HCT116 (cell line): ENCODE results near the gene CECR2. TPM values are rescaled to one million over a fixed set of nuclear protein-coding genes. Genes with fewer than 3 reads are reported as not detected.

ENCODE experiments used
- ATAC-seq: fragments of 200-7000 bp; cut with Tn5 transposase; 2 replicates; pipeline ENCODE4 v1.9.1; 2020; ENCODE audit warnings: mild to moderate bottlenecking, moderate library complexity
- BruUV-seq: library from RNA; stranded (reverse); fragments of 400-500 nt; replicated peaks from 2 replicates; lab custom pipeline; 2021; lab: Mats Ljungman, UMichigan
- CTCF ChIA-PET: fragments of 300-600 bp; sonication (Branson Sonifier 250); formaldehyde crosslinking; loops from one replicate; lab custom pipeline; 2021; ENCODE audit warnings: antibody characterized with exemption; lab: Charles Lee
- POLR2A ChIA-PET: fragments of 300-600, 350-600 bp; sonication (Branson Sonifier 250); formaldehyde crosslinking; loops from one replicate; lab custom pipeline; 2021; ENCODE audit warnings: antibody characterized with exemption; lab: Charles Lee
- RAD21 ChIA-PET, 2 experiments: fragments of 300-600 bp; sonication (Branson Sonifier 250); formaldehyde crosslinking; loops; one replicate each; lab custom pipeline; 2023; ENCODE audit warnings: low total read pairs in 2 of 2; ENCODE audit not compliant: uncharacterized antibody in 2 of 2, unreplicated experiment in 2 of 2, low non-redundant PET in 1 of 2; lab: Charles Lee
- DNase-seq: peaks from one replicate; pipeline ENCODE4 v3.0.0-alpha.2; 2010; ENCODE audit warnings: low read depth, low spot score
- H2AFZ ChIP-seq: fragments of 200-600 bp; shearing (Covaris generic), sonication (generic); 2 replicates; pipeline ENCODE4 v1.6.1; 2017; ENCODE audit warnings: low read depth, mixed run types, mixed read lengths, antibody characterized with exemption, low read length; ENCODE audit not compliant: poor library complexity, severe bottlenecking
- H3K27ac ChIP-seq: 2 replicates; pipeline ENCODE4 v1.5.1; 2012; ENCODE audit warnings: low read depth, low read length
- H3K27me3 ChIP-seq: fragments of 200-600 bp; sonication (generic); 2 replicates; pipeline ENCODE4 v1.6.1; 2016; ENCODE audit warnings: mixed run types, low read length, mixed read lengths; ENCODE audit not compliant: insufficient read depth
- H3K36me3 ChIP-seq, 2 experiments: fragments of 200-500 bp in 1 of 2; fragments of 200-600 bp in 1 of 2; sonication (Bioruptor generic) in 1 of 2; sonication (generic) in 1 of 2; 2 replicates each; pipeline versions ENCODE4 v1.5.1 to v1.6.1; 2014 to 2016; ENCODE audit warnings: low read length in 2 of 2, inconsistent platforms in 1 of 2, mixed read lengths in 1 of 2, mixed run types in 1 of 2; ENCODE audit not compliant: insufficient read depth in 2 of 2, control insufficient read depth in 1 of 2
- H3K4me1 ChIP-seq, 2 experiments: fragments of 200-600 bp in 1 of 2; sonication (generic) in 1 of 2; 2 replicates each; pipeline versions ENCODE4 v1.5.1 to v1.6.1; 2012 to 2017; ENCODE audit warnings: low read length in 2 of 2, inconsistent platforms in 1 of 2, mild to moderate bottlenecking in 1 of 2, mixed read lengths in 1 of 2, mixed run types in 1 of 2, moderate library complexity in 1 of 2; ENCODE audit not compliant: insufficient read depth in 2 of 2, control insufficient read depth in 1 of 2
- H3K4me2 ChIP-seq: fragments of 200-600 bp; sonication (generic); 2 replicates; pipeline ENCODE4 v1.6.1; 2017; ENCODE audit warnings: mixed run types, low read length, mixed read lengths
- H3K4me3 ChIP-seq, 2 experiments: fragments of 200-600 bp in 1 of 2; sonication (generic) in 1 of 2; replicated peaks in 1 of 2; 2 replicates each; pipeline ENCODE4 v1.5.1; 2011 to 2016; ENCODE audit warnings: low read length in 2 of 2, control low read depth in 1 of 2, low read depth in 1 of 2, mild to moderate bottlenecking in 1 of 2, mixed read lengths in 1 of 2, mixed run types in 1 of 2
- H3K79me2 ChIP-seq: fragments of 200-600 bp; sonication (generic); 2 replicates; pipeline ENCODE4 v1.6.1; 2017; ENCODE audit warnings: mild to moderate bottlenecking, mixed run types, low read length, moderate library complexity, mixed read lengths; ENCODE audit not compliant: insufficient read depth
- H3K9ac ChIP-seq: fragments of 200-600 bp; sonication (generic); 2 replicates; pipeline ENCODE4 v1.6.1; 2016; ENCODE audit warnings: low read length, mixed read lengths
- H3K9me2 ChIP-seq: fragments of 200-600 bp; sonication (generic), shearing (Covaris generic); 2 replicates; pipeline ENCODE4 v1.6.1; 2017; ENCODE audit warnings: mixed run types, mild to moderate bottlenecking, moderate library complexity; ENCODE audit not compliant: insufficient read depth
- H3K9me3 ChIP-seq, 2 experiments: fragments of 200-500 bp in 1 of 2; fragments of 200-600 bp in 1 of 2; sonication (Bioruptor generic) in 1 of 2; sonication (generic) in 1 of 2; 2 replicates each; pipeline ENCODE4 v1.6.1; 2014 to 2017; ENCODE audit warnings: low read length in 2 of 2, mixed read lengths in 2 of 2, inconsistent platforms in 1 of 2, low read depth in 1 of 2, mild to moderate bottlenecking in 1 of 2, mixed run types in 1 of 2, moderate library complexity in 1 of 2; ENCODE audit not compliant: control insufficient read depth in 1 of 2, insufficient read depth in 1 of 2
- H4K20me1 ChIP-seq: fragments of 200-600 bp; sonication (generic), shearing (Covaris generic); 2 replicates; pipeline ENCODE4 v1.6.1; 2017; ENCODE audit warnings: mixed run types, mild to moderate bottlenecking, moderate library complexity; ENCODE audit not compliant: insufficient read depth
- CEBPB ChIP-seq: IDR thresholded peaks from 2 replicates; pipeline ENCODE4 v1.6.1; 2012; ENCODE audit warnings: low read depth
- CTCF ChIP-seq, 3 experiments: fragments of 200-600 bp in 1 of 3; sonication (generic) in 1 of 3; IDR thresholded peaks in 2 of 3; conservative IDR thresholded peaks in 1 of 3; 2 replicates each; pipeline ENCODE4 v1.5.1; 2012 to 2017; ENCODE audit warnings: low read depth in 2 of 3, low read length in 2 of 3, antibody characterized with exemption in 1 of 3, borderline replicate concordance in 1 of 3, control low read depth in 1 of 3, mild to moderate bottlenecking in 1 of 3, mixed read lengths in 1 of 3, mixed run types in 1 of 3, moderate library complexity in 1 of 3; ENCODE audit not compliant: insufficient read depth in 1 of 3
- EGR1 ChIP-seq: IDR thresholded peaks from 2 replicates; pipeline ENCODE4 v1.6.1; 2012; ENCODE audit warnings: low read depth
- ELF1 ChIP-seq: IDR thresholded peaks from 2 replicates; pipeline ENCODE4 v1.6.1; 2012; ENCODE audit warnings: low read depth, borderline replicate concordance
- EZH2 ChIP-seq: fragments of 200-600 bp; sonication (generic); IDR thresholded peaks from 2 replicates; pipeline ENCODE4 v1.6.1; 2017; ENCODE audit warnings: antibody characterized with exemption, mixed run types
- FOSL1 ChIP-seq: IDR thresholded peaks from 2 replicates; pipeline ENCODE4 v1.6.1; 2012; ENCODE audit warnings: low read depth
- MAX ChIP-seq: IDR thresholded peaks from 2 replicates; pipeline ENCODE4 v1.6.1; 2012
- POLR2A ChIP-seq: IDR thresholded peaks from 2 replicates; pipeline ENCODE4 v1.7.0; 2011; ENCODE audit warnings: borderline replicate concordance; ENCODE audit not compliant: insufficient read depth, insufficient read length; ENCODE audit errors: extremely low read depth
- POLR2AphosphoS5 ChIP-seq: IDR thresholded peaks from 2 replicates; pipeline ENCODE4 v1.6.1; 2011; ENCODE audit warnings: mild to moderate bottlenecking, low read depth, low read length, moderate library complexity
- RAD21 ChIP-seq: IDR thresholded peaks from 2 replicates; pipeline ENCODE4 v1.6.1; 2012; ENCODE audit warnings: low read depth, mild to moderate bottlenecking
- REST ChIP-seq: IDR thresholded peaks from 2 replicates; pipeline ENCODE4 v1.6.1; 2012; ENCODE audit warnings: low read depth
- SIN3A ChIP-seq: IDR thresholded peaks from 2 replicates; pipeline ENCODE4 v1.6.1; 2012; ENCODE audit warnings: low read depth
- SP1 ChIP-seq: IDR thresholded peaks from 2 replicates; pipeline ENCODE4 v1.6.1; 2012; ENCODE audit warnings: low read depth
- SRF ChIP-seq: IDR thresholded peaks from 2 replicates; pipeline ENCODE4 v1.6.1; 2012; ENCODE audit warnings: low read depth
- ZFX ChIP-seq: fragments of 450-650 bp; IDR thresholded peaks from 2 replicates; pipeline ENCODE4 v1.6.1; 2017
- intact Hi-C: fragments of 100-400 bp; cut with micrococcal nuclease; formaldehyde crosslinking; loops from 2 replicates; pipeline ENCODE4 v1.10.0; 2022
- total RNA-seq: library from RNA; stranded (reverse); gene quantifications from one replicate; pipeline ENCODE4 v1.2.1, GENCODE V29; 2021; ENCODE audit not compliant: unreplicated experiment

The CECR2 gene
- total RNA-seq, 1 experiment from 2014 or later = 6.0 TPM

DNA sequence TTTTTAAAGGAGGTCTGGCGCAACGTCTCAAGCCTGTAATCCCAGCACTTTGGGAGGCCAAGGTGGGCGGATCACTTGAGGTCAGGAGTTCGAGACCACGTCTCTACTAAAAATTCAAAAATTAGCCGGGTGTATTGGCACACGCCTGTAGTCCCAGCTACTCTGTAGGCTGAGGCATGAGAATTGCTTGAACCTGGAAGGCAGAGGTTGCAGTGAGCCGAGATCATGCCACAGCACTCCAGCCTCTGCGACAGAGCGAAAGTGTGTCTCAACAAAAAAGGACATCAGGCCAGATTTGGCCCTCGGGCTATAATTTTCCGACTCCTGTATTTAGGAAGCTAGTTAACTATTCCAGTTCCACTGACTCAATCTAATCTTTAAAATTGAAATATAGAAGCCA lies 115.3 kb downstream of the CECR2 start:
- POLR2A ChIA-PET = no interaction called here

GRCh38 chr22:17486313-17486712 lies 117.1 kb downstream of the CECR2 start:
- Histone ChIP-seq H3K9me2 (no peaks in the 10 kb centered on the region), H2AFZ (no peak overlapping the region), H3K4me3 (no peak overlapping the region), H3K79me2 (no peaks in the 10 kb centered on the region), H3K4me1 (no peaks in the 10 kb centered on the region), H3K4me2 (no peak overlapping the region), H3K9ac (no peak overlapping the region), H4K20me1 (no peaks in the 10 kb centered on the region), H3K36me3 (no peaks in the 10 kb centered on the region), H3K9me3 (no peaks in the 10 kb centered on the region), H3K27ac (no peak overlapping the region), H3K27me3 (no peaks in the 10 kb centered on the region)
- no TSS peak for BruUV-seq
- CTCF ChIA-PET = no interaction called here
- DNase-seq (no peak), ATAC-seq (no peak)
- TF ChIP-seq REST (no peak), EZH2 (no peak), CEBPB (no peak), POLR2AphosphoS5 (no peak), RAD21 (no peak), POLR2A (no peak), MAX (no peak), FOSL1 (no peak), SIN3A (no peak), SRF (no peak)
- POLR2A ChIA-PET = no interaction called here
- RAD21 ChIA-PET = no interaction called here
- intact Hi-C loops = no loop called here

More for the DNA sequence above, 115.3 kb downstream of the CECR2 start:
- Histone ChIP-seq H3K4me2 (no peak overlapping the region), H3K79me2 (no peaks in the 10 kb centered on the region), H2AFZ (no peak overlapping the region), H3K4me3 (no peak overlapping the region), H3K36me3 (no peaks in the 10 kb centered on the region), H3K9ac (no peak overlapping the region), H3K9me3 (no peaks in the 10 kb centered on the region), H3K4me1 (no peaks in the 10 kb centered on the region), H4K20me1 (no peaks in the 10 kb centered on the region), H3K27me3 (no peaks in the 10 kb centered on the region), H3K27ac (no peak overlapping the region), H3K9me2 (no peaks in the 10 kb centered on the region)
- TF ChIP-seq EGR1 = no peak
- TF ChIP-seq ZFX = no peak
- no peak for TF ChIP-seq CEBPB
- no peak for TF ChIP-seq SIN3A
- TF ChIP-seq SP1 = no peak
- TF ChIP-seq ELF1 = no peak
- TF ChIP-seq CTCF (IDR thresholded peaks at IDR 0.05 in 2 of 3, conservative IDR thresholded peaks at IDR 0.05 in 1 of 3; ENCODE audit: borderline replicate concordance in 1 of 3, insufficient read depth in 1 of 3, low read depth in 2 of 3, low read length in 2 of 3) = no peak
- BruUV-seq = no TSS peak
- ATAC-seq (no peak), DNase-seq (no peak)
- RAD21 ChIA-PET = no interaction called here
- CTCF ChIA-PET = no interaction called here
- intact Hi-C loops = no loop called here
